ENCODE measurements around the gene OSBPL1A. TPM values are rescaled to one million over a fixed set of nuclear protein-coding genes. Genes with fewer than 3 reads are reported as not detected.

Gene OSBPL1A
- total and polyA plus RNA-seq, 5 experiments from 2014 or later, result 1.3 to 2.4 (median 1.7) TPM

DNA sequence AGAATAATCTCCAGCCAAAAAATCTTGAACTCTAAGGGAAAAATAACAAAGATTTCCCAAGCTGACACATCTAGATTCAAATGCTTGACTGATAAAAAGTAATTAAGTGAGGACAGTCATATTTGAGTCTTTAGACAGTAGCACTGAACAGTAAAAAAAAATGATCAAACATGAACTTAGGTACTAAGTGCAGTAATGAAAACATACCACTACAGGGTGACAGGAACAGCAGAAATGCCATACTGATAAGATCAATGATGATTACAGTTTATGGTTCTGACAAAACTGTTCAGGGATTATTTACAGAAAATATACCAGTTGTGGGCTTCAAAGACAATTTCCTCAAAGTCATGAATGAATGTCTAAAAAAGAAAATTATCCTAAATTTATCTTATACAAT is 80.3 kb downstream of the OSBPL1A start:
- POLR2A ChIA-PET, result no interaction called here
- H3K36me3 Mint-ChIP-seq, result peaks cover 0 to 3% (median 0%) of the 10 kb centered on the region in 3 donors
- no peak for DNase-seq
- no peak overlapping the region for H3K27ac Mint-ChIP-seq
- H3K9me3 Mint-ChIP-seq, result no peaks in the 10 kb centered on the region
- no peak for ATAC-seq
- H3K27me3 Mint-ChIP-seq, result no peaks in the 10 kb centered on the region
- no peak overlapping the region for H3K4me3 Mint-ChIP-seq
- no peaks in the 10 kb centered on the region for H3K4me1 Mint-ChIP-seq

GRCh38 chr18:24315170-24315569 is 82.5 kb downstream of the OSBPL1A start:
- H3K4me3 Mint-ChIP-seq, result no peak overlapping the region
- no peaks in the 10 kb centered on the region for H3K27me3 Mint-ChIP-seq
- no peak for ATAC-seq
- H3K27ac Mint-ChIP-seq, result no peak overlapping the region
- POLR2A ChIA-PET, result no interaction called here
- H3K36me3 Mint-ChIP-seq, result peaks cover 0 to 9% (median 6%) of the 10 kb centered on the region in 3 donors
- H3K4me1 Mint-ChIP-seq, result no peaks in the 10 kb centered on the region
- no peaks in the 10 kb centered on the region for H3K9me3 Mint-ChIP-seq
- no peak for DNase-seq

- H3K36me3 Mint-ChIP-seq, result peaks cover 17 to 45% (median 26%) of the 10 kb centered on the region in 3 donors
Observed at GRCh38 chr18:24306201-24306600, 91.4 kb downstream of the OSBPL1A start.

DNA sequence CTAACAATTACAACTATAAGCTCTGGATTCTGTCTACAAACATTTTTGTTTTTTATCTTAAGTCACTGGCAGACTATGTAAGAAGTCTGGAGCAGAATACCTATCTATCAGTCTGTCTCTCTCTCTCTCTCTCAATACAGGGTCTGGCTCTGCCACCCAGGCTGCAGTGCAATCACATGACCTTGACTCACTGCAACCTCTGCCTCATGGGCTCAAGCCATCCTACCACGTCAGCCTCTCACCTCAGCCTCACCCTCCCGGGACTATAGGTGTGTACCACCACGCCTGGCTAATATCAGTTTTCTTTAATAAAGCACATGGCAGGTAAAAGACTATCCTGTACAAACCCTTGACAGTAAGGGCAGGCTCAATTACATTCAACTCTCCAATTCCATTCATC is 96.9 kb downstream of the OSBPL1A start:
- DNase-seq (no peak), ATAC-seq (no peak)
- peaks cover 0 to 2% (median 0%) of the 10 kb centered on the region in 5 donors for H3K27me3 Mint-ChIP-seq
- peaks cover 0 to 3% (median 0%) of the 10 kb centered on the region in 9 donors for H3K9me3 Mint-ChIP-seq
- POLR2A ChIA-PET, result no interaction called here
- no peak overlapping the region for H3K4me3 Mint-ChIP-seq
- no peaks in the 10 kb centered on the region for H3K4me1 Mint-ChIP-seq
- H3K27ac Mint-ChIP-seq, result no peak overlapping the region
- peaks cover 4 to 42% (median 33%) of the 10 kb centered on the region in 3 donors for H3K36me3 Mint-ChIP-seq

More at GRCh38 chr18:24306201-24306600, 91.4 kb downstream of the OSBPL1A start:
- ATAC-seq (no peak), DNase-seq (no peak)
- Mint-ChIP-seq H3K4me3 (no peak overlapping the region), H3K27me3 (no peaks in the 10 kb centered on the region), H3K27ac (no peak overlapping the region), H3K9me3 (peaks cover 0 to 6% (median 0%) of the 10 kb centered on the region in 9 donors), H3K4me1 (no peaks in the 10 kb centered on the region)
- POLR2A ChIA-PET, result interaction anchor here (0.5 kb wide), 1 partner anchor 15 kb away, joined by 3 read pairs; no protein-coding TSS in a partner anchor

- H3K4me3 Mint-ChIP-seq, result no peak overlapping the region
- ATAC-seq, result no peak
- H3K4me1 Mint-ChIP-seq, result no peaks in the 10 kb centered on the region
- peaks cover 0 to 4% (median 0%) of the 10 kb centered on the region in 9 donors for H3K9me3 Mint-ChIP-seq
- peaks cover 0 to 17% (median 16%) of the 10 kb centered on the region in 3 donors for H3K36me3 Mint-ChIP-seq
- POLR2A ChIA-PET, result no interaction called here
- DNase-seq, result no peak
- H3K27ac Mint-ChIP-seq, result no peak overlapping the region
- H3K27me3 Mint-ChIP-seq, result peaks cover 0 to 2% (median 0%) of the 10 kb centered on the region in 5 donors
Observed at GRCh38 chr18:24296276-24296675, 101.3 kb downstream of the OSBPL1A start.

DNA sequence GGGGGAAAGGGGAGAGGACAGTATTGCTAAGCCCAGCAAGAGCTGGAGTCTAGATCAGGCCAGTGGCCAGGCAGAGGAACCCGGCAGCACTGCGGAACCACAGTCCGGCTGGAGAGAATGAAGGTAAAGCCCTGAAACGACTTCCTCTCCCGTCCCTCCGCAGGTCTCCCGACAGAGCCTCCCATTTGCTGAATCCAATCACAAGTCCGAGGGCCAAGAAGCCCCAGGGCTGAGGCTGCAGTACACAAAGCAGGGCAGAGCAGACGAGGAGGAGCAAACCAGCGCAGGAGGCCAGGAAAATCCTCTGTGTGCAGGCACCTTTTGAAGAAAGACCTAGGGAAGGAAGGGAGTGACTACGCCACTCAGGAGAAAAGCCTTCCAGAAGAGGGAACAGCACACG is 104.4 kb downstream of the OSBPL1A start:
- Mint-ChIP-seq H3K9me3 (peaks cover 0 to 4% (median 0%) of the 10 kb centered on the region in 9 donors), H3K27ac (no peak overlapping the region), H3K36me3 (peaks cover 0 to 4% (median 0%) of the 10 kb centered on the region in 3 donors), H3K4me3 (no peak overlapping the region), H3K27me3 (no peaks in the 10 kb centered on the region), H3K4me1 (no peaks in the 10 kb centered on the region)
- POLR2A ChIA-PET, result no interaction called here
- DNase-seq (no peak), ATAC-seq (no peak)

DNA sequence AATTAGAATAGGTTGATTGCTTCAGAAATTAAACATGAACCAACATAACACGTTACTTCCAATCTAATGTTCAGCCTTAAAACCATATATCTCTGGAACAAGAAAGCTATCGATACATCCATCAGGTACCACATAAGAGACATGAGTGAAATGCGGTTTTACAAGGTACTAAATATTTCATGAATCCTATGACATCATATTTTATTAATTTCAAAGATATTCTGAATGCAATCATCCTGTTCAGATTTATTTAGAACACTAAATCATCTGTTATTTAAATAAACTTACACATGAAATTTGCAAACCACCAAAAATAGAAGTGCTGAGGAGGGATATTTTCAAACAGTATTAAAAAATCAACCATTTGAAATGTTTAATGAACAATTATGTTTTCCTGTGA is 119.0 kb downstream of the OSBPL1A start:
- H3K36me3 Mint-ChIP-seq, result peaks cover 2 to 15% (median 14%) of the 10 kb centered on the region in 3 donors
- POLR2A ChIA-PET, result no interaction called here
- no peaks in the 10 kb centered on the region for H3K9me3 Mint-ChIP-seq
- ATAC-seq (no peak), DNase-seq (no peak)
- no peak overlapping the region for H3K27ac Mint-ChIP-seq
- H3K4me3 Mint-ChIP-seq, result no peak overlapping the region
- H3K27me3 Mint-ChIP-seq, result peaks cover 6 to 21% (median 14%) of the 10 kb centered on the region in 5 donors
- H3K4me1 Mint-ChIP-seq, result no peaks in the 10 kb centered on the region

DNA sequence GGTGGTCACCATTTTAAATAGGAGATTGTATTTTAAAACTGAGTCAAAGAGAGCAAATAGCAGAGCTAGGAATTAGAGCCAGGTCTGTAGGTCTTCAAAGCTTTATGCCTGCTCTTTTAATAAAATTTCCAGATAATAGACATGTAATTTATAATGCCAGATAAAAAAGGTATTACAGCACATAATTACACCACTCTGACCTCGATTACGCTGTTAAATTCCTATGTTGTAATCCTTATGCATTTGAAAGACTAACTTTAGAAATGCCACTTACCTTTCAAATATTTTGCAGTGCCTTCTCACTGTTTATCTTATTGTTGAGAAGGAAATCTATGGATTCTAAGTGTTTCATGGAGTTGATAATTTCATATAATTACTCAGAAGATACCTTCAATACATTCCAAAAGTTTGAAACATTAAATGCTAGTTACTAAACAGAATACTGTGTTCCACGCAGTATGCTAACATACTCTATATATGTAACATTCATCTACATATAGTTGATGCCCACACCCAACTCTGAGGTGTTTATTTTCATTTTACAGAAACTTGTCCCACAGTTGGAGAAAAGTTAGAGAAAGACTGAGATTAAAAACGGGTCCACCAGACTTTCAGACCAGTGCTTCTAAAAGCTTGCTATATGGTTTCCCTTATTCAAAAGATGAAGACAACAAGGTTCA is 120.0 kb downstream of the OSBPL1A start:
- Mint-ChIP-seq H3K27ac (no peak overlapping the region), H3K4me1 (no peaks in the 10 kb centered on the region), H3K27me3 (peaks cover 10 to 25% (median 16%) of the 10 kb centered on the region in 5 donors), H3K36me3 (peaks cover 4 to 15% (median 14%) of the 10 kb centered on the region in 3 donors), H3K9me3 (no peaks in the 10 kb centered on the region), H3K4me3 (no peak overlapping the region)
- DNase-seq (no peak), ATAC-seq (no peak)
- POLR2A ChIA-PET, result no interaction called here

- POLR2A ChIA-PET, result no interaction called here
- H3K9me3 Mint-ChIP-seq, result no peaks in the 10 kb centered on the region
- peaks cover 4 to 15% (median 14%) of the 10 kb centered on the region in 3 donors for H3K36me3 Mint-ChIP-seq
- no peak overlapping the region for H3K27ac Mint-ChIP-seq
- peaks cover 0 to 6% (median 2%) of the 10 kb centered on the region in 4 donors for H3K4me1 Mint-ChIP-seq
- ATAC-seq (no peak), DNase-seq (no peak)
- H3K4me3 Mint-ChIP-seq, result no peak overlapping the region
- H3K27me3 Mint-ChIP-seq, result peaks cover 14 to 26% (median 19%) of the 10 kb centered on the region in 5 donors
Observed at GRCh38 chr18:24276994-24277393, 120.6 kb downstream of the OSBPL1A start.

- DNase-seq, result no peak
- ATAC-seq, result no peak
- H3K27me3 Mint-ChIP-seq, result peaks cover 20 to 37% (median 27%) of the 10 kb centered on the region in 5 donors
Observed at GRCh38 chr18:24274837-24275236, 122.8 kb downstream of the OSBPL1A start.

GRCh38 chr18:24273596-24273995 is 124.0 kb downstream of the OSBPL1A start:
- POLR2A ChIA-PET, result no interaction called here
- Mint-ChIP-seq H3K4me3 (no peak overlapping the region), H3K4me1 (peaks cover 0 to 7% (median 4%) of the 10 kb centered on the region in 4 donors), H3K27ac (no peak overlapping the region), H3K9me3 (peaks cover 0 to 8% (median 0%) of the 10 kb centered on the region in 9 donors), H3K27me3 (peaks cover 28 to 45% (median 33%) of the 10 kb centered on the region in 5 donors), H3K36me3 (peaks cover 9 to 10% (median 10%) of the 10 kb centered on the region in 3 donors)
- DNase-seq, result no peak
- ATAC-seq, result no peak

More at GRCh38 chr18:24274837-24275236, 122.8 kb downstream of the OSBPL1A start:
- POLR2A ChIA-PET, result no interaction called here
- H3K36me3 Mint-ChIP-seq, result peaks cover 4 to 10% (median 10%) of the 10 kb centered on the region in 3 donors
- peaks cover 0 to 7% (median 4%) of the 10 kb centered on the region in 4 donors for H3K4me1 Mint-ChIP-seq
- no peak overlapping the region for H3K27ac Mint-ChIP-seq
- no peaks in the 10 kb centered on the region for H3K9me3 Mint-ChIP-seq
- H3K4me3 Mint-ChIP-seq, result no peak overlapping the region

GRCh38 chr18:24272229-24272525 is 125.4 kb downstream of the OSBPL1A start:
- H3K4me3 Mint-ChIP-seq, result peak overlapping the region; percentile 6 to 83 (median 74)
- H3K27me3 Mint-ChIP-seq, result peaks cover 31 to 47% (median 33%) of the 10 kb centered on the region in 5 donors
- POLR2A ChIA-PET, result no interaction called here
- peaks cover 0 to 13% (median 5%) of the 10 kb centered on the region in 9 donors for H3K9me3 Mint-ChIP-seq
- peaks cover 9 to 14% (median 11%) of the 10 kb centered on the region in 3 donors for H3K36me3 Mint-ChIP-seq
- H3K4me1 Mint-ChIP-seq, result peaks cover 0 to 7% (median 4%) of the 10 kb centered on the region in 4 donors
- no peak for ATAC-seq
- no peak overlapping the region for H3K27ac Mint-ChIP-seq
- no peak for DNase-seq

DNA sequence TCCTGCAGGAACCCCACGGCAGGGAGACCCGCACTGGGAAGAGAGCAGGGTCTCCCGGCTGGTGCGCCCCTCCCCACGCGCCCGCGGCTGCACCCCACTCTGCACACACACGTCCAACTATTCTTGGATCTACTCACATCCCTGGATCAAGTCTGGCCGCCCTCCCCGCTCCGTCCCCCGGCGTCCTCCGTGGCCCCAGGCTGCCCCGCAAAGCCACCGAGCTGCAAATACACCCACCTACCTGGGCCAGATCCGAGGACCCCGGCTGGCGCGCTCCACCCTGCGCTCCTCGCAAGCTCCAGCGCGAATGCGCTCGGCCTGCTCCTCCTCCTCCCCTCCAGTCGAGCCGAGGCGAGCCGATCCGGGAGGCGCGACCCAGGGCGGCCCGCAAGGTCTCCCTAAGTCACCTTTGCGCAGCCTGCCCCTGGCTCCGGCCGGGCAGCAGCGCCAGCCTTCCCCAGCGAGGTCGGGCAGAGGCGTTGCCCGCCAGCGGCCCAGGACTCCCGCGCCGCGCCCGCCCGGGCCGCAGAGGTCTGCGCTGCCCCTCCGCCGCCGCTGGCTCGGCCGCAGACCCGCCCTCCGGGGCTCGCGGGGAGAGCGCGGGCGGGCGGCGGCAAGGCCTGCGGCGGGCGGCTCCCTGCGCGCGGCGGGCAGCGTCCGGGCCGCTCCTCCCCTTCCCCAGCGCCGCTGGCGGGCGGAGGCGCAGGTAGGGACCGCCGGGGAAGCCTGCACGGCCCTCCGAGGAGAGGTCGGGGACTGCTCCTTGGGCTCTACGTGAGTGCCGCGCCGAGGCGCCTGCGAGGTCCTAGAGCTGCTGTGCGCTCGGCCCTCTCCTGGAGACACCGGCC is 126.0 kb downstream of the OSBPL1A start:
- ATAC-seq (peak; percentile 22 to 46), DNase-seq (no peak)
- no peak overlapping the region for H3K27ac Mint-ChIP-seq
- peak overlapping the region in 8 of 10 donors; percentile 6 to 83 (median 78) for H3K4me3 Mint-ChIP-seq
- POLR2A ChIA-PET, result no interaction called here
- peaks cover 0 to 14% (median 6%) of the 10 kb centered on the region in 9 donors for H3K9me3 Mint-ChIP-seq
- peaks cover 0 to 7% (median 4%) of the 10 kb centered on the region in 4 donors for H3K4me1 Mint-ChIP-seq
- peaks cover 9 to 14% (median 11%) of the 10 kb centered on the region in 3 donors for H3K36me3 Mint-ChIP-seq
- H3K27me3 Mint-ChIP-seq, result peaks cover 31 to 47% (median 33%) of the 10 kb centered on the region in 5 donors
